Neuronal stem cell (in vitro differentiated cells): ENCODE results near the gene GP9. TPM values are rescaled to one million over a fixed set of nuclear protein-coding genes. Genes with fewer than 3 reads are reported as not detected.

Experiments
- DNase-seq: peaks from one replicate; pipeline ENCODE4 v3.0.0-alpha.2; 2013; ENCODE audit warnings: low spot score
- H2AFZ ChIP-seq: one replicate; pipeline ENCODE4 v1.6.1; 2013; ENCODE audit warnings: mild to moderate bottlenecking, low read length, inconsistent platforms
- H2AK5ac ChIP-seq: 2 replicates; pipeline ENCODE4 v1.6.1; 2013; ENCODE audit warnings: low read depth, mild to moderate bottlenecking, inconsistent platforms, low read length, moderate library complexity, mixed read lengths
- H2BK120ac ChIP-seq: 2 replicates; pipeline ENCODE4 v1.6.1; 2013; ENCODE audit warnings: low read depth, mild to moderate bottlenecking, inconsistent platforms, low read length, moderate library complexity, mixed read lengths
- H2BK12ac ChIP-seq: one replicate; pipeline ENCODE4 v1.6.1; 2013; ENCODE audit warnings: low read length, inconsistent platforms
- H2BK15ac ChIP-seq: 2 replicates; pipeline ENCODE4 v1.6.1; 2013; ENCODE audit warnings: mild to moderate bottlenecking, low read length, inconsistent platforms, mixed read lengths
- H2BK5ac ChIP-seq: one replicate; pipeline ENCODE4 v1.6.1; 2013; ENCODE audit warnings: inconsistent platforms, mild to moderate bottlenecking, low read length, moderate library complexity
- H3K14ac ChIP-seq: one replicate; pipeline ENCODE4 v1.6.1; 2013; ENCODE audit warnings: low read length, inconsistent platforms
- H3K18ac ChIP-seq: 2 replicates; pipeline ENCODE4 v1.6.1; 2013; ENCODE audit warnings: low read length, inconsistent platforms
- H3K23ac ChIP-seq: 2 replicates; pipeline ENCODE4 v1.6.1; 2013; ENCODE audit warnings: low read depth, mild to moderate bottlenecking, mixed read lengths, low read length, inconsistent platforms; ENCODE audit not compliant: poor library complexity
- H3K27ac ChIP-seq: replicated peaks from 3 replicates; pipeline ENCODE4 v1.5.1; 2013; ENCODE audit warnings: low read length, inconsistent platforms
- H3K27me3 ChIP-seq, 3 experiments: 2 replicates each; pipeline ENCODE4 v1.6.1; 2013; ENCODE audit warnings: low read length in 3 of 3, mild to moderate bottlenecking in 2 of 3, inconsistent platforms in 1 of 3, low read depth in 1 of 3, mixed read lengths in 1 of 3, moderate library complexity in 1 of 3; ENCODE audit not compliant: control insufficient read depth in 3 of 3, insufficient read depth in 3 of 3
- H3K36me3 ChIP-seq, 2 donors: replicated peaks in 1 of 2; 2 replicates each; pipeline ENCODE4 v1.6.1; 2013; ENCODE audit warnings: low read length in 2 of 2; ENCODE audit not compliant: control insufficient read depth in 2 of 2, insufficient read depth in 2 of 2
- H3K4ac ChIP-seq: 2 replicates; pipeline ENCODE4 v1.6.1; 2013; ENCODE audit warnings: inconsistent platforms, mild to moderate bottlenecking, low read length, moderate library complexity
- H3K4me1 ChIP-seq, 2 donors: 1 replicate in 1 of 2; 2 replicates in 1 of 2; pipeline ENCODE4 v1.6.1; 2013; ENCODE audit warnings: low read length in 2 of 2, low read depth in 1 of 2; ENCODE audit not compliant: control insufficient read depth in 2 of 2, insufficient read depth in 1 of 2
- H3K4me2 ChIP-seq: one replicate; pipeline ENCODE4 v1.6.1; 2013; ENCODE audit warnings: mild to moderate bottlenecking, low read length, inconsistent platforms; ENCODE audit not compliant: insufficient read depth, poor library complexity, severe bottlenecking
- H3K4me3 ChIP-seq, 2 donors: 2 replicates each; pipeline ENCODE4 v1.5.1; 2013; ENCODE audit warnings: low read length in 2 of 2, mild to moderate bottlenecking in 2 of 2, inconsistent platforms in 1 of 2, moderate library complexity in 1 of 2
- H3K79me1 ChIP-seq: one replicate; pipeline ENCODE4 v1.6.1; 2013; ENCODE audit warnings: low read depth, mild to moderate bottlenecking, inconsistent platforms, low read length, moderate library complexity
- H3K9ac ChIP-seq: one replicate; pipeline ENCODE4 v1.6.1; 2013; ENCODE audit warnings: mild to moderate bottlenecking, low read depth, low read length, inconsistent platforms; ENCODE audit not compliant: poor library complexity
- H3K9me3 ChIP-seq, 2 donors: replicated peaks in 1 of 2; 2 replicates each; pipeline versions ENCODE3 to v1.6.1; 2013; ENCODE audit warnings: low read length in 2 of 2, mild to moderate bottlenecking in 2 of 2, inconsistent platforms in 1 of 2, low read depth in 1 of 2, mixed read lengths in 1 of 2, moderate library complexity in 1 of 2; ENCODE audit not compliant: control insufficient read depth in 2 of 2, insufficient read depth in 1 of 2
- H4K8ac ChIP-seq: one replicate; pipeline ENCODE4 v1.6.1; 2013; ENCODE audit warnings: low read depth, mild to moderate bottlenecking, inconsistent platforms, low read length, moderate library complexity
- H4K91ac ChIP-seq: one replicate; pipeline ENCODE4 v1.6.1; 2013; ENCODE audit warnings: low read length, low read depth, mild to moderate bottlenecking, inconsistent platforms; ENCODE audit not compliant: poor library complexity
- WGBS, 2 donors: extraction: QIAGEN DNeasy Blood & Tissue Kit; methylation state at CpG; one replicate each; pipeline ENCODE4 v1.1.7; 2013; ENCODE audit warnings: missing lambda C conversion rate in 2 of 2, mixed read lengths in 1 of 2; ENCODE audit not compliant: insufficient read length in 2 of 2, insufficient replicate concordance in 1 of 2; ENCODE audit errors: extremely low coverage in 2 of 2; 5-methylcytosine and 5-hydroxymethylcytosine counted together
- polyA plus RNA-seq, 2 experiments: library from polyadenylated mRNA; stranded (reverse); fragments of 200-250 nt; gene quantifications; one replicate each; pipeline ENCODE4 v1.2.3, GENCODE V29; 2013

Gene GP9
- polyA plus RNA-seq (2013, experiment 1 of 2), result not detected
- not detected for polyA plus RNA-seq (2013, experiment 2 of 2)

DNA sequence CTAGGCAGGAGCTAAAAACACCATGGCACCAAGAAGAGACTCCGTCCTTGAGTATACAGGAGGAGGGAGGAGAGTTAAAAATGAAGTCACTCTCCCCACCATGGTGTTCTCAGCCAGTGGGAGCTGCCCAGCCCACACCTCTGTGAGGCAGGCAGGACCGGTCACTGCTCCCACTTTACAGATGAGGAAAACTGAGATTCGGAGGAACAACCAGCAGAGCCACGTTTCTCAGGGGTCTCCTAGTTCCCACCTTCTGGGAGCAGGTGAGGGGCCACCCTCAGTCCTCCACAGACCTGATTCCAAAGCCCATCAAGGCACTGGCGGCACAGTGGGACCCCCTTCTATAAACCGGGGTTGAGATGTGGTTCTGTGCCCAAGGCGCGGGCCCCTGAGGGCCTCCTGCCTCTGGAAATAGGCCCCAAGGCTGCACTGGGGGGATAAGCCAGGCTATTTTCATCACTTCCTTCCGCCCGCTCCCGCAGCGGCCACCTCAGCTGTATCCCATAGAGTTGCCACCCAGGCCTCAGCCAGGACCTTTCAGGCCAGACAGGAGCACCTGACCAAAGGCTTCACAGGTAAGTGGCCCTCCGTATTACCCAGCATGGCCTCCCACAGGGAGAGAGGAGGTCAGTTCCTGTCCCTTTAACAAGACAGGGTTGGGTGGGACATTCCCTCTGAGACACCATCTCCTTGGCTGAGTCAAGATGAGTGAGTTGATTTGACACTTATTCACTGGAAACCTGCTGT is at the start of gene GP9:
Gene GP9 (plus strand): TSS at position 504 of the 747 bp plus-strand sequence. CDS start 961 bp downstream, outside the sequence.
- peak within 1 kb of the TSS; percentile 59 for H3K4ac ChIP-seq
- peak within 1 kb of the TSS; percentile 34 for H4K91ac ChIP-seq
- H3K36me3 ChIP-seq, result no peaks in the 10 kb centered on the region
- H2BK15ac ChIP-seq, result no peak within 1 kb of the TSS
- H3K27me3 ChIP-seq, result peaks cover 0 to 12% (median 0%) of the 10 kb centered on the region in 3 experiments
- H3K4me2 ChIP-seq, result no peak within 1 kb of the TSS
- no peak within 1 kb of the TSS for H2BK120ac ChIP-seq
- H4K8ac ChIP-seq, result peak within 1 kb of the TSS; percentile 93
- H3K14ac ChIP-seq, result no peak within 1 kb of the TSS
- H3K4me3 ChIP-seq, result no peak within 1 kb of the TSS
- no peak within 1 kb of the TSS for H3K27ac ChIP-seq
- H3K23ac ChIP-seq, result no peak within 1 kb of the TSS
- no peak within 1 kb of the TSS for H2BK12ac ChIP-seq
- no CpG with 5 or more reads among the region's 13 CpGs for WGBS, 2 donors
- no peaks in the 10 kb centered on the region for H3K4me1 ChIP-seq
- peak within 1 kb of the TSS; percentile 51 for H2AK5ac ChIP-seq
- H3K18ac ChIP-seq, result peak within 1 kb of the TSS; percentile 37
- H3K9me3 ChIP-seq, result no peaks in the 10 kb centered on the region
- peak within 1 kb of the TSS; percentile 13 for H3K9ac ChIP-seq
- no peak for DNase-seq
- H2BK5ac ChIP-seq, result peak within 1 kb of the TSS; percentile 33
- no peaks in the 10 kb centered on the region for H3K79me1 ChIP-seq
- H2AFZ ChIP-seq, result peak within 1 kb of the TSS; percentile 55

DNA sequence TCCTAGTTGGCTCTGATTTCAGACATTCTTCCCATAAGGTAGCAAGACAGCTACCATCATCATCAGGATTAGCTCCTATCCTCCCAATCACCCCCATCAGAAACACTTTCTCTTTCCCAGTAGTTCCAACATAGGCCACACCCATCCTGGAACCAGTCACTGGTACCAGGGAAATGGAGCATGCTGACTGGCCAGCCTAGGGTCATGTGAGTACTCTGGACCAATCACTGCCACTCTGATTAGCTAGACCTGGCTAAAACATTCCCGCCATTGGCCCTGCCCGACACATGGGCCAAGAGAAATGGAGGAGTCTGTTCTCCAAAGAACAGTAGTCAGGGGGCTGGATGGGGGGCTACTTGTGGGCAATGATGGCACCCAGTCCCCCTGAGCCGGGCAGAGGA is 47.1 kb upstream of the GP9 start:
- Histone ChIP-seq H2AFZ (no peak overlapping the region), H2BK12ac (no peak overlapping the region), H3K18ac (no peak overlapping the region), H3K36me3 (peaks cover 0 to 93% of the 10 kb centered on the region in 2 donors), H4K8ac (no peak overlapping the region), H3K4me1 (peaks cover 10 to 20% of the 10 kb centered on the region in 2 donors), H3K79me1 (no peaks in the 10 kb centered on the region), H3K4me2 (no peak overlapping the region), H4K91ac (no peak overlapping the region), H3K23ac (no peak overlapping the region), H3K27ac (no peak overlapping the region), H2BK120ac (no peak overlapping the region), H2BK15ac (no peak overlapping the region), H3K14ac (no peak overlapping the region), H3K4ac (no peak overlapping the region), H3K9ac (no peak overlapping the region), H2AK5ac (no peak overlapping the region), H3K9me3 (no peaks in the 10 kb centered on the region), H3K4me3 (no peak overlapping the region), H2BK5ac (no peak overlapping the region), H3K27me3 (no peaks in the 10 kb centered on the region)
- no peak for DNase-seq
- no CpG with 5 or more reads among the region's 3 CpGs for WGBS, 2 donors

DNA sequence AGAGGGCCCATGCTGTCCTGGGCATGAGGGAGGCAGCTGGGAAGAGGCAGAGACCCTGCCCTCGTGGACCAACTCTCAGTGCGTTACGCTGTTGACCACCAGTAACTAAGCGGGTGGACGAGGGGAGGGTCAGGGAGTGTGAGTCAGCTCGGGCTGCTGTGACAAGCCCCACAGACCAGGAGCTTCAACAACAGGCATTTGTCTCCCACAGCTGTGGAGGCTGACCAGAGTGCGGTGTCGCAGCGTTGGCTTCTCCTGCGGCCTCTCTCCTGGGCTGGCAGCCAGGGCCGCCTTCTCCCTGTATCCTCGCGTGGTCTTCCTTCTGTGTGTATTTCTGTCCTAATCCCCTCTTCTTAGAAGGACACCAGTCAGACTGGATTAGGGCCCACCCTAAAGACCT is 46.4 kb upstream of the GP9 start:
- Histone ChIP-seq H2BK5ac (no peak overlapping the region), H2BK12ac (no peak overlapping the region), H3K4me1 (peaks cover 10 to 20% of the 10 kb centered on the region in 2 donors), H2BK120ac (no peak overlapping the region), H3K9me3 (no peaks in the 10 kb centered on the region), H2AK5ac (no peak overlapping the region), H3K23ac (peak overlapping the region; percentile 1), H2BK15ac (no peak overlapping the region), H3K4me3 (no peak overlapping the region), H3K27ac (no peak overlapping the region), H3K9ac (no peak overlapping the region), H3K4ac (no peak overlapping the region), H3K36me3 (peaks cover 0 to 94% of the 10 kb centered on the region in 2 donors), H3K27me3 (no peaks in the 10 kb centered on the region), H3K4me2 (no peak overlapping the region), H3K18ac (no peak overlapping the region), H2AFZ (no peak overlapping the region), H3K14ac (no peak overlapping the region), H4K8ac (no peak overlapping the region), H3K79me1 (no peaks in the 10 kb centered on the region), H4K91ac (no peak overlapping the region)
- DNase-seq, result no peak
- no CpG with 5 or more reads among the region's 13 CpGs for WGBS, 2 donors

DNA sequence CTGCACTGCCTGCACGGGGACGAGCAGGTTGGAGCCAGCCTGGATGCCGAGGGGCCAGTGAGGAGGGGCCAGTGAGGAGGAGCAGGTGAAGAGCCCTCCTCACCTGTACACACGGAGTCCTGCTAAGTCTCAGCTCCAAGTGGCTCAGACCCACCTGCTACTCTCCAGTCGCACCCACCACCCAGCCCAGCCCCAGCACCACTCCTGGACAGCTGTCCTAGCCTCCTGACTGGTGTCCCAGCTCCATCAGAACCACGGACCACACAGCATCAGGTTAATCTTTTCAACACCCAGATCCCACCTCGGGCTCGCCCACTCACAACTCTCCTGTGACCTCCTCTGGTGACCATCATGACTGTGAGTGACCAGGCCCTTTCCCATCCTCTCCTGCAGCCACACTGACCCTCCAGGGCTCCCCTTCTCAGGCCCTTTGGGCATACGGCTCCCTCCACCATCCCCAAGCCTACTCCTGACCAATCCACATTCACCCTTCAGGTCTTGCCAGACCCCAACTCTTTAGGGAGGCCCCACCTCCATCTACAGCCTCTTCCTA is 45.7 kb upstream of the GP9 start:
- Histone ChIP-seq H2AFZ (no peak overlapping the region), H2AK5ac (peak overlapping the region; percentile 25), H3K36me3 (peaks cover 0 to 91% of the 10 kb centered on the region in 2 donors), H3K27me3 (no peaks in the 10 kb centered on the region), H3K4me3 (no peak overlapping the region), H3K4me1 (peaks cover 8 to 18% of the 10 kb centered on the region in 2 donors), H2BK120ac (no peak overlapping the region), H3K4me2 (no peak overlapping the region), H2BK15ac (peak overlapping the region; percentile 8), H3K4ac (no peak overlapping the region), H3K27ac (no peak overlapping the region), H4K8ac (no peak overlapping the region), H2BK5ac (no peak overlapping the region), H3K79me1 (no peaks in the 10 kb centered on the region), H3K23ac (peak overlapping the region; percentile 39), H3K9me3 (no peaks in the 10 kb centered on the region), H3K9ac (no peak overlapping the region), H4K91ac (no peak overlapping the region), H3K14ac (no peak overlapping the region), H2BK12ac (peak overlapping the region; percentile 14), H3K18ac (no peak overlapping the region)
- WGBS, 2 donors, result no CpG with 5 or more reads among the region's 9 CpGs
- DNase-seq, result no peak
